K562 (cell line): ENCODE measurements around the gene OSBPL3. TPM values are rescaled to one million over a fixed set of nuclear protein-coding genes. Genes with fewer than 3 reads are reported as not detected.

Experiments
- ETS2 ChIP-seq: IDR thresholded peaks from 2 replicates; pipeline ENCODE4 v1.6.1; 2016; ENCODE audit warnings: borderline replicate concordance, missing genetic modification characterization, mild to moderate bottlenecking, moderate library complexity, missing compliant biosample characterization; ENCODE audit not compliant: poor library complexity, severe bottlenecking
- ZNF212 ChIP-seq: fragments of 450-650 bp; formaldehyde crosslinking; IDR thresholded peaks from 2 replicates; pipeline ENCODE4 v1.4.0; 2020; ENCODE audit warnings: mild to moderate bottlenecking
- polyA plus RNA-seq, 8 experiments: library from polyadenylated mRNA; depleted of rRNA in 4 of 8; stranded (reverse) in 5 of 8; unstranded in 3 of 8; fragments of >200 nt; fragmentation: Nextera tagmentation in 2 of 8; fragmentation: Illumina TruSeq in 1 of 8; extraction: Ambion mirVana in 2 of 8; extraction: Trizol in 1 of 8; gene quantifications; 2 replicates each; pipeline versions ENCODE4 v1.2.1 to v1.2.3, GENCODE V29; 2011 to 2014; ENCODE audit warnings: inconsistent platforms in 1 of 8, missing spikeins in 1 of 8
- total RNA-seq, 7 experiments: library from RNA; depleted of rRNA in 6 of 7; stranded (reverse); fragments of >200 nt in 6 of 7; fragmentation: Illumina TruSeq in 2 of 7; extraction: Trizol in 2 of 7; gene quantifications; 2 replicates each; pipeline versions ENCODE4 v1.2.1 to v1.2.3, GENCODE V29; 2011 to 2021; ENCODE audit warnings: low replicate concordance in 1 of 7
- TF ChIP-seq, protein P1 (sequence below): sonication (generic); formaldehyde crosslinking; IDR thresholded peaks from 2 replicates; pipeline ENCODE4 v1.8.1; 2023; ENCODE audit warnings: mild to moderate bottlenecking, missing genetic modification reagents, moderate library complexity
- TF ChIP-seq, protein P2 (sequence below), 2 experiments: fragments of 450-650 bp; IDR thresholded peaks; 2 replicates each; pipeline ENCODE4 v1.6.1; 2018; ENCODE audit warnings: mild to moderate bottlenecking in 2 of 2, low read depth in 1 of 2; ENCODE audit not compliant: partially characterized antibody in 2 of 2
- TF ChIP-seq, protein P3 (sequence below): sonication (generic); formaldehyde crosslinking; IDR thresholded peaks from 2 replicates; pipeline ENCODE4 v1.8.0; 2022; ENCODE audit warnings: mild to moderate bottlenecking, missing genetic modification reagents
- TF ChIP-seq, protein P4 (sequence below): fragments of 250-450 bp; sonication (Bioruptor Pico); IDR thresholded peaks from 2 replicates; pipeline ENCODE4 v1.8.0; 2022; ENCODE audit warnings: moderate library complexity, mild to moderate bottlenecking, inconsistent platforms
- TF ChIP-seq, protein P5 (sequence below): sonication (generic); formaldehyde crosslinking; IDR thresholded peaks from 2 replicates; pipeline ENCODE4 v1.4.0; 2020; ENCODE audit warnings: mild to moderate bottlenecking, missing genetic modification reagents
- TF ChIP-seq, protein P6 (sequence below), 2 experiments: IDR thresholded peaks in 1 of 2; conservative IDR thresholded peaks in 1 of 2; 2 replicates each; pipeline ENCODE4 v1.6.1; 2016; ENCODE audit warnings: low read depth in 2 of 2, mild to moderate bottlenecking in 1 of 2, missing compliant biosample characterization in 1 of 2, missing genetic modification characterization in 1 of 2, moderate library complexity in 1 of 2

The OSBPL3 gene
- total and polyA plus RNA-seq, 9 of the 15 experiments (the other 6 are each of a cell fraction or from before 2014, with no cell fraction given) = 4.8 to 37.2 (median 26.5) TPM

DNA sequence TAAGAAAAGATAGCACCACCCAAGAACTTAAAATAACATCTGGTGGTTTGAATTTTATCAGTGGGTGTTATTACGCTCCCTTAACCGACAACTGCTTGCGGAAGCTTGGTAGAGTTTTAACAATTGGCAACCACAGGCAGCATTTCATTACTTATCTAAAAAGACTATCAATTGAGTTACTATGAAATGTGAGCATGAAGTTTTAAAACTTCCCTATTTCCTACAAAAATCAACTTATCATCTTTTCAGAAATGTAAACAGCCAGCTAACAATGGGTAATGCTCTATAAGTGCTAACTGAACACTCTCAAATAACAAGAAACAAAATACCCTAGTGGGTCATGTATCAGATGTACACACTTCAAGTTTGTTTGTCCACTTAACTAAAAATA, 68.8 kb downstream of the OSBPL3 start (continued):
- TF ChIP-seq, protein P1, sequence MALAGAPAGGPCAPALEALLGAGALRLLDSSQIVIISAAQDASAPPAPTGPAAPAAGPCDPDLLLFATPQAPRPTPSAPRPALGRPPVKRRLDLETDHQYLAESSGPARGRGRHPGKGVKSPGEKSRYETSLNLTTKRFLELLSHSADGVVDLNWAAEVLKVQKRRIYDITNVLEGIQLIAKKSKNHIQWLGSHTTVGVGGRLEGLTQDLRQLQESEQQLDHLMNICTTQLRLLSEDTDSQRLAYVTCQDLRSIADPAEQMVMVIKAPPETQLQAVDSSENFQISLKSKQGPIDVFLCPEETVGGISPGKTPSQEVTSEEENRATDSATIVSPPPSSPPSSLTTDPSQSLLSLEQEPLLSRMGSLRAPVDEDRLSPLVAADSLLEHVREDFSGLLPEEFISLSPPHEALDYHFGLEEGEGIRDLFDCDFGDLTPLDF (CRISPR knock-in tag) = no peak
- TF ChIP-seq ETS2 (tag) (no peak), ZNF212 (CRISPR knock-in tag) (no peak)
- TF ChIP-seq, protein P2, sequence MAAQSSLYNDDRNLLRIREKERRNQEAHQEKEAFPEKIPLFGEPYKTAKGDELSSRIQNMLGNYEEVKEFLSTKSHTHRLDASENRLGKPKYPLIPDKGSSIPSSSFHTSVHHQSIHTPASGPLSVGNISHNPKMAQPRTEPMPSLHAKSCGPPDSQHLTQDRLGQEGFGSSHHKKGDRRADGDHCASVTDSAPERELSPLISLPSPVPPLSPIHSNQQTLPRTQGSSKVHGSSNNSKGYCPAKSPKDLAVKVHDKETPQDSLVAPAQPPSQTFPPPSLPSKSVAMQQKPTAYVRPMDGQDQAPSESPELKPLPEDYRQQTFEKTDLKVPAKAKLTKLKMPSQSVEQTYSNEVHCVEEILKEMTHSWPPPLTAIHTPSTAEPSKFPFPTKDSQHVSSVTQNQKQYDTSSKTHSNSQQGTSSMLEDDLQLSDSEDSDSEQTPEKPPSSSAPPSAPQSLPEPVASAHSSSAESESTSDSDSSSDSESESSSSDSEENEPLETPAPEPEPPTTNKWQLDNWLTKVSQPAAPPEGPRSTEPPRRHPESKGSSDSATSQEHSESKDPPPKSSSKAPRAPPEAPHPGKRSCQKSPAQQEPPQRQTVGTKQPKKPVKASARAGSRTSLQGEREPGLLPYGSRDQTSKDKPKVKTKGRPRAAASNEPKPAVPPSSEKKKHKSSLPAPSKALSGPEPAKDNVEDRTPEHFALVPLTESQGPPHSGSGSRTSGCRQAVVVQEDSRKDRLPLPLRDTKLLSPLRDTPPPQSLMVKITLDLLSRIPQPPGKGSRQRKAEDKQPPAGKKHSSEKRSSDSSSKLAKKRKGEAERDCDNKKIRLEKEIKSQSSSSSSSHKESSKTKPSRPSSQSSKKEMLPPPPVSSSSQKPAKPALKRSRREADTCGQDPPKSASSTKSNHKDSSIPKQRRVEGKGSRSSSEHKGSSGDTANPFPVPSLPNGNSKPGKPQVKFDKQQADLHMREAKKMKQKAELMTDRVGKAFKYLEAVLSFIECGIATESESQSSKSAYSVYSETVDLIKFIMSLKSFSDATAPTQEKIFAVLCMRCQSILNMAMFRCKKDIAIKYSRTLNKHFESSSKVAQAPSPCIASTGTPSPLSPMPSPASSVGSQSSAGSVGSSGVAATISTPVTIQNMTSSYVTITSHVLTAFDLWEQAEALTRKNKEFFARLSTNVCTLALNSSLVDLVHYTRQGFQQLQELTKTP (IDR thresholded peaks at IDR 0.05; ENCODE audit: low read depth in 1 of 2, partially characterized antibody in 2 of 2) = no peak
- TF ChIP-seq, protein P3, sequence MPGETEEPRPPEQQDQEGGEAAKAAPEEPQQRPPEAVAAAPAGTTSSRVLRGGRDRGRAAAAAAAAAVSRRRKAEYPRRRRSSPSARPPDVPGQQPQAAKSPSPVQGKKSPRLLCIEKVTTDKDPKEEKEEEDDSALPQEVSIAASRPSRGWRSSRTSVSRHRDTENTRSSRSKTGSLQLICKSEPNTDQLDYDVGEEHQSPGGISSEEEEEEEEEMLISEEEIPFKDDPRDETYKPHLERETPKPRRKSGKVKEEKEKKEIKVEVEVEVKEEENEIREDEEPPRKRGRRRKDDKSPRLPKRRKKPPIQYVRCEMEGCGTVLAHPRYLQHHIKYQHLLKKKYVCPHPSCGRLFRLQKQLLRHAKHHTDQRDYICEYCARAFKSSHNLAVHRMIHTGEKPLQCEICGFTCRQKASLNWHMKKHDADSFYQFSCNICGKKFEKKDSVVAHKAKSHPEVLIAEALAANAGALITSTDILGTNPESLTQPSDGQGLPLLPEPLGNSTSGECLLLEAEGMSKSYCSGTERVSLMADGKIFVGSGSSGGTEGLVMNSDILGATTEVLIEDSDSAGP (CRISPR knock-in tag) = no peak
- TF ChIP-seq, protein P4, sequence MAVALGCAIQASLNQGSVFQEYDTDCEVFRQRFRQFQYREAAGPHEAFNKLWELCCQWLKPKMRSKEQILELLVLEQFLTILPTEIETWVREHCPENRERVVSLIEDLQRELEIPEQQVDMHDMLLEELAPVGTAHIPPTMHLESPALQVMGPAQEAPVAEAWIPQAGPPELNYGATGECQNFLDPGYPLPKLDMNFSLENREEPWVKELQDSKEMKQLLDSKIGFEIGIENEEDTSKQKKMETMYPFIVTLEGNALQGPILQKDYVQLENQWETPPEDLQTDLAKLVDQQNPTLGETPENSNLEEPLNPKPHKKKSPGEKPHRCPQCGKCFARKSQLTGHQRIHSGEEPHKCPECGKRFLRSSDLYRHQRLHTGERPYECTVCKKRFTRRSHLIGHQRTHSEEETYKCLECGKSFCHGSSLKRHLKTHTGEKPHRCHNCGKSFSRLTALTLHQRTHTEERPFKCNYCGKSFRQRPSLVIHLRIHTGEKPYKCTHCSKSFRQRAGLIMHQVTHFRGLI (CRISPR knock-in tag) = no peak
- TF ChIP-seq, protein P5, sequence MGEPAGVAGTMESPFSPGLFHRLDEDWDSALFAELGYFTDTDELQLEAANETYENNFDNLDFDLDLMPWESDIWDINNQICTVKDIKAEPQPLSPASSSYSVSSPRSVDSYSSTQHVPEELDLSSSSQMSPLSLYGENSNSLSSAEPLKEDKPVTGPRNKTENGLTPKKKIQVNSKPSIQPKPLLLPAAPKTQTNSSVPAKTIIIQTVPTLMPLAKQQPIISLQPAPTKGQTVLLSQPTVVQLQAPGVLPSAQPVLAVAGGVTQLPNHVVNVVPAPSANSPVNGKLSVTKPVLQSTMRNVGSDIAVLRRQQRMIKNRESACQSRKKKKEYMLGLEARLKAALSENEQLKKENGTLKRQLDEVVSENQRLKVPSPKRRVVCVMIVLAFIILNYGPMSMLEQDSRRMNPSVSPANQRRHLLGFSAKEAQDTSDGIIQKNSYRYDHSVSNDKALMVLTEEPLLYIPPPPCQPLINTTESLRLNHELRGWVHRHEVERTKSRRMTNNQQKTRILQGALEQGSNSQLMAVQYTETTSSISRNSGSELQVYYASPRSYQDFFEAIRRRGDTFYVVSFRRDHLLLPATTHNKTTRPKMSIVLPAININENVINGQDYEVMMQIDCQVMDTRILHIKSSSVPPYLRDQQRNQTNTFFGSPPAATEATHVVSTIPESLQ (CRISPR knock-in tag) = no peak
- TF ChIP-seq, protein P6, sequence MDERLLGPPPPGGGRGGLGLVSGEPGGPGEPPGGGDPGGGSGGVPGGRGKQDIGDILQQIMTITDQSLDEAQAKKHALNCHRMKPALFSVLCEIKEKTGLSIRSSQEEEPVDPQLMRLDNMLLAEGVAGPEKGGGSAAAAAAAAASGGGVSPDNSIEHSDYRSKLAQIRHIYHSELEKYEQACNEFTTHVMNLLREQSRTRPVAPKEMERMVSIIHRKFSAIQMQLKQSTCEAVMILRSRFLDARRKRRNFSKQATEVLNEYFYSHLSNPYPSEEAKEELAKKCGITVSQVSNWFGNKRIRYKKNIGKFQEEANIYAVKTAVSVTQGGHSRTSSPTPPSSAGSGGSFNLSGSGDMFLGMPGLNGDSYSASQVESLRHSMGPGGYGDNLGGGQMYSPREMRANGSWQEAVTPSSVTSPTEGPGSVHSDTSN (CRISPR knock-in tag; IDR thresholded peaks at IDR 0.05; ENCODE audit: low read depth) = no peak
- TF ChIP-seq, protein P6 (tag; conservative IDR thresholded peaks at IDR 0.05; ENCODE audit: low read depth) = no peak
